PC-3 (cell line): ENCODE results near the gene MSI2. TPM values are rescaled to one million over a fixed set of nuclear protein-coding genes. Genes with fewer than 3 reads are reported as not detected.
A peak's percentile ranks its signal among the peaks of the same experiment; 100 is the strongest.

Experiments
- ATAC-seq: fragments of 200-7000 bp; cut with Tn5 transposase; 2 replicates; pipeline ENCODE4 v1.9.1; 2020; ENCODE audit warnings: mild to moderate bottlenecking, moderate library complexity
- BruUV-seq: library from RNA; stranded (reverse); fragments of 400-500 nt; replicated peaks from 2 replicates; lab custom pipeline; 2021; lab: Mats Ljungman, UMichigan
- CTCF ChIA-PET: fragments of 300-600 bp; sonication (Branson Sonifier 250); formaldehyde crosslinking; loops from one replicate; lab custom pipeline; 2022; ENCODE audit warnings: antibody characterized with exemption; lab: Charles Lee
- POLR2A ChIA-PET: fragments of 300-600 bp; sonication (Branson Sonifier 250); formaldehyde crosslinking; loops from one replicate; lab custom pipeline; 2022; ENCODE audit warnings: antibody characterized with exemption; ENCODE audit not compliant: unreplicated experiment; lab: Charles Lee
- DNase-seq: peaks from one replicate; pipeline ENCODE4 v3.0.0-alpha.2; 2015
- H2AFZ ChIP-seq: fragments of 300-600 bp; sonication (generic); 2 replicates; pipeline ENCODE4 v1.6.0; 2016; ENCODE audit warnings: antibody characterized with exemption, low read length
- H3F3A ChIP-seq: fragments of 300-600 bp; sonication (generic); one replicate; pipeline ENCODE4 v1.6.0; 2017; ENCODE audit warnings: antibody characterized with exemption, low read length, control low read depth, mild to moderate bottlenecking; ENCODE audit not compliant: unreplicated experiment
- H3K27ac ChIP-seq: fragments of 300-600 bp; sonication (generic); 2 replicates; pipeline ENCODE4 v1.5.1; 2016; ENCODE audit warnings: mild to moderate bottlenecking, low read length
- H3K27me3 ChIP-seq: fragments of 300-600 bp; sonication (generic); 2 replicates; pipeline ENCODE4 v1.6.1; 2016; ENCODE audit warnings: low read length, mixed read lengths
- H3K36me3 ChIP-seq: fragments of 300-600 bp; sonication (generic); 2 replicates; pipeline ENCODE4 v1.6.1; 2016; ENCODE audit warnings: low read depth, mixed run types, low read length, mixed read lengths
- H3K4me1 ChIP-seq: fragments of 300-600 bp; sonication (generic); 2 replicates; pipeline ENCODE4 v1.5.1; 2016; ENCODE audit warnings: low read length; ENCODE audit not compliant: insufficient read depth
- H3K4me2 ChIP-seq: fragments of 300-600 bp; sonication (generic); 2 replicates; pipeline ENCODE4 v1.6.0; 2016; ENCODE audit warnings: low read length
- H3K4me3 ChIP-seq: fragments of 300-600 bp; sonication (generic); 2 replicates; pipeline ENCODE4 v1.5.1; 2016; ENCODE audit warnings: mild to moderate bottlenecking, low read length, mixed read lengths
- H3K79me2 ChIP-seq: fragments of 300-600 bp; sonication (generic); 2 replicates; pipeline ENCODE4 v1.6.1; 2017; ENCODE audit warnings: low read length, mixed read lengths
- H3K9ac ChIP-seq: fragments of 300-600 bp; sonication (generic); 2 replicates; pipeline ENCODE4 v1.6.0; 2016; ENCODE audit warnings: mild to moderate bottlenecking, low read length
- H3K9me2 ChIP-seq: fragments of 300-600 bp; sonication (generic); replicated peaks from 2 replicates; pipeline ENCODE4 v1.6.1; 2016; ENCODE audit warnings: mixed run types, low read length, mixed read lengths
- H3K9me3 ChIP-seq: fragments of 300-600 bp; sonication (generic); 2 replicates; pipeline ENCODE4 v1.6.1; 2016; ENCODE audit warnings: low read length, mixed read lengths
- H4K20me1 ChIP-seq: fragments of 300-600 bp; sonication (generic); 2 replicates; pipeline ENCODE4 v1.6.1; 2016; ENCODE audit warnings: low read length, mixed read lengths
- EZH2 ChIP-seq: fragments of 300-600 bp; sonication (generic); IDR thresholded peaks from one replicate; pipeline ENCODE4 v1.6.1; 2017; ENCODE audit warnings: antibody characterized with exemption, mild to moderate bottlenecking, low read length; ENCODE audit not compliant: unreplicated experiment
- EZH2phosphoT487 ChIP-seq: fragments of 300-600 bp; sonication (generic); IDR thresholded peaks from 2 replicates; pipeline ENCODE4 v1.6.1; 2018; ENCODE audit warnings: mild to moderate bottlenecking, antibody characterized with exemption, low read length, borderline replicate concordance
- intact Hi-C: fragments of 100-400 bp; cut with micrococcal nuclease; formaldehyde crosslinking; loops from 2 replicates; pipeline ENCODE4 v1.9.0; 2023
- total RNA-seq: library from RNA; depleted of rRNA; stranded (reverse); fragments of >200 nt; gene quantifications from 2 replicates; pipeline ENCODE4 v1.2.3, GENCODE V29; 2014
- TF ChIP-seq, protein P1 (sequence below): fragments of 300-600 bp; sonication (generic); conservative IDR thresholded peaks from 2 replicates; pipeline ENCODE4 v1.5.1; 2017; ENCODE audit warnings: antibody characterized with exemption, low read depth, mild to moderate bottlenecking, low read length

MSI2 gene
- total RNA-seq, 1 experiment from 2014 or later, result 54.7 TPM

GRCh38 chr17:57461082-57461481, 204.8 kb downstream of the MSI2 start:
- Histone ChIP-seq H3K9me3 (no peaks in the 10 kb centered on the region), H3K9ac (no peak overlapping the region; the same call in 1 of the 2 replicates), H3K79me2 (no peaks in the 10 kb centered on the region), H3F3A (no peaks in the 10 kb centered on the region), H3K36me3 (no peaks in the 10 kb centered on the region), H3K4me3 (no peak overlapping the region), H3K4me1 (peaks cover 20% of the 10 kb centered on the region), H2AFZ (no peak overlapping the region), H3K27me3 (no peaks in the 10 kb centered on the region), H4K20me1 (no peaks in the 10 kb centered on the region), H3K27ac (peak overlapping the region; percentile 88), H3K9me2 (no peaks in the 10 kb centered on the region), H3K4me2 (no peak overlapping the region)
- POLR2A ChIA-PET, result no interaction called here
- DNase-seq (no peak), ATAC-seq (no peak)
- BruUV-seq, result no TSS peak
- no peak for TF ChIP-seq EZH2phosphoT487
- TF ChIP-seq EZH2, result no peak
- TF ChIP-seq, protein P1, sequence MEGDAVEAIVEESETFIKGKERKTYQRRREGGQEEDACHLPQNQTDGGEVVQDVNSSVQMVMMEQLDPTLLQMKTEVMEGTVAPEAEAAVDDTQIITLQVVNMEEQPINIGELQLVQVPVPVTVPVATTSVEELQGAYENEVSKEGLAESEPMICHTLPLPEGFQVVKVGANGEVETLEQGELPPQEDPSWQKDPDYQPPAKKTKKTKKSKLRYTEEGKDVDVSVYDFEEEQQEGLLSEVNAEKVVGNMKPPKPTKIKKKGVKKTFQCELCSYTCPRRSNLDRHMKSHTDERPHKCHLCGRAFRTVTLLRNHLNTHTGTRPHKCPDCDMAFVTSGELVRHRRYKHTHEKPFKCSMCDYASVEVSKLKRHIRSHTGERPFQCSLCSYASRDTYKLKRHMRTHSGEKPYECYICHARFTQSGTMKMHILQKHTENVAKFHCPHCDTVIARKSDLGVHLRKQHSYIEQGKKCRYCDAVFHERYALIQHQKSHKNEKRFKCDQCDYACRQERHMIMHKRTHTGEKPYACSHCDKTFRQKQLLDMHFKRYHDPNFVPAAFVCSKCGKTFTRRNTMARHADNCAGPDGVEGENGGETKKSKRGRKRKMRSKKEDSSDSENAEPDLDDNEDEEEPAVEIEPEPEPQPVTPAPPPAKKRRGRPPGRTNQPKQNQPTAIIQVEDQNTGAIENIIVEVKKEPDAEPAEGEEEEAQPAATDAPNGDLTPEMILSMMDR, result no peak
- intact Hi-C loops, result no loop called here
- CTCF ChIA-PET, result no interaction called here

- no peak overlapping the region for H3K9ac ChIP-seq
- no peak overlapping the region for H3K4me3 ChIP-seq
- peaks cover 20% of the 10 kb centered on the region for H3K4me1 ChIP-seq
- TF ChIP-seq EZH2phosphoT487 (no peak), EZH2 (no peak)
- TF ChIP-seq, protein P1, result no peak
- H4K20me1 ChIP-seq, result no peaks in the 10 kb centered on the region
- no peaks in the 10 kb centered on the region for H3F3A ChIP-seq
- peak overlapping the region; percentile 66; the same call in 1 of the 2 replicates for H3K27ac ChIP-seq
- CTCF ChIA-PET, result no interaction called here
- no peaks in the 10 kb centered on the region for H3K79me2 ChIP-seq
- BruUV-seq, result no TSS peak
- no peaks in the 10 kb centered on the region for H3K9me3 ChIP-seq
- no peaks in the 10 kb centered on the region for H3K27me3 ChIP-seq
- H3K4me2 ChIP-seq, result no peak overlapping the region
- H3K36me3 ChIP-seq, result no peaks in the 10 kb centered on the region
- POLR2A ChIA-PET, result no interaction called here
- intact Hi-C loops, result no loop called here
- no peaks in the 10 kb centered on the region for H3K9me2 ChIP-seq
- ATAC-seq, result no peak
- no peak for DNase-seq
- no peak overlapping the region for H2AFZ ChIP-seq
Measured at GRCh38 chr17:57462007-57462579, 205.8 kb downstream of the MSI2 start.
